Measurements from ENCODE around the gene LGALS12.

The LGALS12 gene

DNA sequence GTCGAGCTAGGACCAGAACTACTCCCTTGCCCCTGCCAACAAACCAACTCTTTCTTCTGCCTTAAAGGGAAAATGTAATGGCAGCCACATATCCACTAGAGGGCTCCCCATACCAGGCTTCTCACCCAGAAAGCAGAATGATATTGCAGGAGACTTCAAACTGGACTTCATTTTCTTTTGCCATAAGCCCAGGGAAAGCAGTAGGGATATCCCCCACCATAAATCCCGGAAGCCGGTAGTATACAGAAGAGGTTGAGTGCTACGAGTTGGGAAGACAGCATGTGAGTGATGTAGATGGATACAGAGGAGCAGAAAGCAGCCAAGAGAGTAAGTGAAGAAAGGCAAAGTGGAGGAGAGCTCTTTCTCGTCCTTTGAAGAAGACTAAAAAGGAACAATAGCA, 27.0 kb upstream of the LGALS12 start:
- in situ Hi-C loops (cut with MboI; ENCODE audit: low sequenced_read_pairs, unreplicated experiment): loop anchor here (5.0 to 10.0 kb wide), 2 partner anchors 158 to 256 kb away; no protein-coding TSS in a partner anchor
- TF ChIP-seq CTCF (IDR thresholded peaks at IDR 0.05; ENCODE audit: borderline replicate concordance, control extremely low read depth, extremely low read depth, insufficient read depth, missing control alignments): peak; percentile 80
- DNase-seq (ENCODE audit: low spot score): peak; percentile 79

GRCh38 chr11:63480039-63480438, 25.8 kb upstream of the LGALS12 start:
- no peak for TF ChIP-seq CTCF (IDR thresholded peaks at IDR 0.05; ENCODE audit: borderline replicate concordance, control extremely low read depth, extremely low read depth, insufficient read depth, missing control alignments)
- in situ Hi-C loops (cut with MboI; ENCODE audit: low sequenced_read_pairs, unreplicated experiment): no loop called here
- no peak for DNase-seq (ENCODE audit: low spot score)

DNA sequence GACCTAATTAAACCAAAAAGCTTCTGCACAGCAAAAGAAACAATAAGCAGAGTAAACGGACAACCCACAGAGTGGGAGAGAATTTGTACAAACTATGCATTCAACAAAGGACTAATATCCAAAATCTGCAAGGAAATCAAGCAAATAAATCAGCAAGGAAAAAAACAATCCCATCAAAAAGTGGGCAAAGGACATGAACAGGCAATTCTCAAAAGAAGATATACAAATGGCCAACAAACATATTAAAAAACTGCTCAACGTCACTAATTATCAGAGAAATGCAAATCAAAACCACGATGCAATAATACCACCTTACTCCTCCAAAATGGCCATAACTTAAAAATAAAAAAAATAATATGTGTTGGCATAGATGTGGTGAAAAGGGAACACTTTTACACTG, 20.1 kb upstream of the LGALS12 start:
- TF ChIP-seq CTCF (IDR thresholded peaks at IDR 0.05; ENCODE audit: borderline replicate concordance, control extremely low read depth, extremely low read depth, insufficient read depth, missing control alignments): no peak
- in situ Hi-C loops (cut with MboI; ENCODE audit: low sequenced_read_pairs, unreplicated experiment): no loop called here
- no peak for DNase-seq (ENCODE audit: low spot score)

- no peak for TF ChIP-seq CTCF (IDR thresholded peaks at IDR 0.05; ENCODE audit: borderline replicate concordance, control extremely low read depth, extremely low read depth, insufficient read depth, missing control alignments)
- in situ Hi-C loops (cut with MboI; ENCODE audit: low sequenced_read_pairs, unreplicated experiment): no loop called here
- no peak for DNase-seq (ENCODE audit: low spot score)
These were observed 17.1 kb upstream of the LGALS12 start for GRCh38 chr11:63488789-63489188.

GRCh38 chr11:63489879-63490278, 16.0 kb upstream of the LGALS12 start:
- no peak for TF ChIP-seq CTCF (IDR thresholded peaks at IDR 0.05; ENCODE audit: borderline replicate concordance, control extremely low read depth, extremely low read depth, insufficient read depth, missing control alignments)

DNA sequence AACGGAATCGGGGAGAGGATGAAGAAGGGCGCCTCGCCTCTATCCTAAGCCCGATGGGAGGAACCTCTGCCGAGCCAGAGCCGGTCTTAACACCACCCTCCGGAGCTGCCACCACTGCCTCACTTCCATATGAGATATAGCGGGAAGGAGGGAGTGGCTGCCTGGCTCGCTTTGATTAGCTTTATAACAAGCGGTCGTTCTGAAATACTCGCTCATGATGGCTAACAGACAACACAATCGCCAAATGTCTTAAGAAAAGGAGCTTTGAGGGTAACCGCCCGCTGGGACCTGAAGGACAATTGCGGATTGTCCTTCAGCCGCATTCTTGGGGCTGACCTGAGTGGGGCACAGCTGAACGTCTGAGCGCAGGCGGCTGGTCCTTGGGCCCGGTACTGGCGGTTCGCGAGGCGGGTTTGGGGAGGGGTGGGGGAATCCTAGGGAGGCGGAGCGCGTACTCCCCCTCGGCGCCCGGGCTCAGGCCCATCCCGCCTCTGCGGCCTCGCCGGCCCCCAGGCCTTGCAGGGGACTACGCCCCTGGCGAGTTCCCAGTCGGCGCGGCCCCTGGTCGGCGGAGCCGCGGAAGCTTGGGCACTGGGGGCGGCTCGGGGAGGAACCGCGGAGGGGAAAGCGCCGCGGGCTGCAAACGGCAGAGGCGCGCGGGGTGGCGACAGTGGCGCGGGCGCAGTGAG, 15.2 kb upstream of the LGALS12 start, which contains the start of gene PLAAT5:
Gene PLAAT5 (minus strand): TSS at position 617 of the 689 bp plus-strand sequence. CDS start 133 bp downstream, at position 484.
- no peak for TF ChIP-seq CTCF (IDR thresholded peaks at IDR 0.05; ENCODE audit: borderline replicate concordance, control extremely low read depth, extremely low read depth, insufficient read depth, missing control alignments)
- DNase-seq (ENCODE audit: low spot score): peak; percentile 24
- in situ Hi-C loops (cut with MboI; ENCODE audit: low sequenced_read_pairs, unreplicated experiment): no loop called here

More at GRCh38 chr11:63489879-63490278, 16.0 kb upstream of the LGALS12 start:
- in situ Hi-C loops (cut with MboI; ENCODE audit: low sequenced_read_pairs, unreplicated experiment): no loop called here
- no peak for DNase-seq (ENCODE audit: low spot score)

Data from GM13976 (cell line).